GM21367 (cell line): ENCODE data around the gene MEDAG.
"Not testable (repeated sequence)": the region's sequence is repeated elsewhere in the genome, so short reads cannot be mapped to it uniquely, and the experiment has no call there.

Experiments
- ATAC-seq: cut with Tn5 transposase; IDR thresholded peaks from one replicate; pipeline ENCODE4 v1.9.1; 2021; ENCODE audit not compliant: unreplicated experiment

MEDAG gene

DNA sequence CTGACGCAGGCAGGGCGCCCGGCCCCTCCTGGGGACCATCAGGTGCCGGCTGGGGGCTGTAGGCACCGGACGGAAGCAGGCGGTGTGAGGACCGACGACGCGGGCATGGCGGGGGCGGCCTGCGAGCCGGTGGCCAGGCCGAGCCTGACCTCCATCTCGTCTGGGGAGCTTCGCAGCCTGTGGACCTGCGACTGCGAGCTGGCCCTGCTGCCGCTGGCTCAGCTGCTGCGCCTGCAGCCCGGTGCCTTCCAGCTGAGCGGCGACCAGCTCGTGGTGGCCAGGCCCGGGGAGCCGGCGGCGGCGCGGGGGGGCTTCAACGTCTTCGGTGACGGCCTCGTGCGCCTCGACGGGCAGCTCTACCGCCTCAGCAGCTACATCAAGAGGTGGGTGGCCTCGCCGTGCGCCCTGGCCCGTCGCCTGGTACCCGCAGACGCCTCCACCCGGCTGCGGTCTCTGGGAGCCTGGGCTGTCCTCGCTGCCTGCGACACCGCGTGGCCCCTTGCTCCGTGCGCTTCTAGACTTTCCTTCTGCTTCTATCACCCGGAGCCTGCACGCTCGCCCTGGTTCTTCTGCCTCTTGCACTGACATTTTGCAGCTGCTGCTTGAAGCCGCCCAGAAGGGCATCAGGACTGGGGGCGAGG is 460 bp downstream of the MEDAG start:
- no peak for ATAC-seq

GRCh38 chr13:30907121-30907861 is 1.2 kb downstream of the MEDAG start:
- no peak for ATAC-seq

DNA sequence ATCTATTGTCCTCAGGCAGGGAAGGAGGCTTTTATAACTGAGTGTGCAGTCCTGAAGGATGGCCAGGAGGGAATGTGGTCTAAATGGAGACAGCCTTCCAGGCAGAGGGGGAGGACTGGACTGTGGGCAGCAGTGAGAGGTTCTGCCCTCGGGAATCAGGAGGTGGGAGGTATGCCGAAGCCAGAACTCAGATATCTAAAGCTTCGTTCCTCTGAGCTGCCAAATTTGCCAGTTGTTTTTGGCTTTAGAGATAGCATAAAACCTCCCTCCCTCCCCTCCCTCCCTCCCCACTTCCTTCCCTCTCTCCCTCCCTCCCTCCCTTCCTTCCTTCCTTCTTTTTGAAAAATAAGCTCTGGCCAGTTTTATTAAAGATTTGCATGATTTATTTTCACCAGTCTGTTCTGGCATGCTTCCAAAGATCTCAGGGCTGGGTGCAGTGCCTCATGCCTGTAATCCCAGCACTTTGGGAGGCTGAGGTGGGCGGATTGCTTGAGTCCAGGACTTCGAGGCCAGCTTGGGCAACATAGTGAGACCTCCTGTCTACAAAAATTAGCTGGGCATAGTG is 2.4 kb downstream of the MEDAG start:
- no peak for ATAC-seq

DNA sequence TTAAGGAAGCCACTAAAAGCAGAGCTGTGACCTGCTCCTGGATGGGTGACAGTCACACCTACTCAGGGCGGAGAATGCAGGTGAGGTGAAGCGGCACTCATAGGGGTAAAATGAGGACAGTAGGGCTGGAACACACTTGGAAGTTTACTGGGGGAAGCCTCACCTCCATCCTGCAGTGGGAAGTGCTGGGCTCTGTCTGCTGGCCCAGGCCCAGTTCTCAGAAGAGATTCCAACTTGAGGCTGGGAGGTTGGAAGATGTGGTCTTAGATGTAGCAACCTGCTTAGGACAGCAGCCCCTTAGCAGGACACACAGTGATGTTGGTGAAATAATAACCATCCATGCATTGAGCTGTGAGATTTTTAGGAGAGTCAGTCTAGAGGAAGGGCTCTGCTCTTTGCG is 4.6 kb downstream of the MEDAG start:
- ATAC-seq = no peak

DNA sequence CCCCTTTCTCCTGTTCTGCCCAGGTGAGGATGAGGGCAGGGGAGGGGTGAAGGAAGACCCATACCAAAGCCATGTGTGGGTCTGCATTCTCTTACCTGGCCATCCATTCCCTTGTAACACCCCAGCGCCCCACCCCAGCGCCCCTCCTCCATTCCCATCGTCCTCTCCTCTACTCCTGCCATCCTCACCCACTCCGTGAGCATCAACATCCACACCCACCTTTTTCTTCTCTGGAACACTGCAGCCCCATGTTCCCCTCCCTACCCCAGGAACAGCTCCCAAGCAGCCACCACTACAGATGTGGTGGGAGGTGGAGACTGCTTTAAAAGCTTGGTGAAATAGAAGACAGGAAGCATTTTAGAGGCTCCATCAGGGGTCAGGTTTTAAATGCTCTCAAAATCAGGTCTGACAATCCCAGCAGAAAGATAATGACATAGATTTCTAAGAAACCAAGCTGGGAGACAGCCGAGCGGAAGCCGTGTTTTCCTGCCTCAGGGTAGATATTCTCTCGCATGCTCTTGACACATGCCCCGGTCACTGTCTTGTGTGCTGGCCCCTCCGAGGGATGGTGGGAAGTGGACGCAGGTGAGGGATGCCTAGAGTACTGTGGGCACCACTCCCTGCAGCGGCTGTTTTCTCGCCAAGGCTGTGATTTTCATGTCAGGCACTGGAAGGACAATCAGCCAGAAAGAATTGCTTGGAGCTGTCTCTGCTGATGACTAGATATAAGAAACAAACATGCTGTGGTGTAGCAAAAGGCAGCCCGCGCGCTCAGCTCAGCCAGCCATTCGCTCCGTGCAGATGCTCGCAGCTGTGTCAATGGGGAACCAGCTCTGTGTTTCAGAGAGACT is 9.8 kb downstream of the MEDAG start:
- no peak for ATAC-seq

- no peak for ATAC-seq
Observed at GRCh38 chr13:30916991-30917390, 10.9 kb downstream of the MEDAG start.

DNA sequence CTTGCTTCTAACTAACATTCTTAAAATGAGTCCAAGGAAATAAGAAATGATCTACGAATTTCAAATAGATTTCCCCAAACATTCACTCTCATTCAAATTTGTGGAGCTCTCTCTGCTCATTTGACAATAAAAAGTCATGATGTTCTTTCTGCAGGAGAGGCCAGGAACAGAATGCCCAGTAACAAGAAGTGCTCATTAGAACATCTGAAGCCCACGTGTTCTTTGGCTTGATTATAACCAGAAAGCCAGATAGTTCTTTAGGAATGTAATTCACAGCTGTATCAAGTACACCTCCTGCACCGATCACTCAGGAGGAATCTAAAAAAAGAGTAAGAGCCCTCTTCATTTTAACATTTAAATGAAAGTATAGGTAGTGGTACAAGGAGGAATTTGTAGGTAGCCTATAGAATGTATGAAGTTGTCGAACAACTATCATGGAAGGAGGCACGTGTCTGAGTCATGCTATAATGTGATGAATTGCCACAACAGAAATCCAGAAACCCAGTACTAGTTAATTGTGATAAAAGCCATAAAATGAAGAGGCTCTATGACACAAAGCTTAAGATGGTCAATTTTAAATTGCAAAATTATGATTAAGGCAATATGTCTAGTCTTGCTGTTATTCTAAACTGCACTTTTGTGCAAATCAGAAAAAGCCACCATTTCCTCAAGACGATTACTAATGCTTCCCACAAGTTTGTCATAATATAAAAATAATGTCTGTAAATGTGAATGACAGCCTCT is 12.8 kb downstream of the MEDAG start:
- no peak for ATAC-seq

DNA sequence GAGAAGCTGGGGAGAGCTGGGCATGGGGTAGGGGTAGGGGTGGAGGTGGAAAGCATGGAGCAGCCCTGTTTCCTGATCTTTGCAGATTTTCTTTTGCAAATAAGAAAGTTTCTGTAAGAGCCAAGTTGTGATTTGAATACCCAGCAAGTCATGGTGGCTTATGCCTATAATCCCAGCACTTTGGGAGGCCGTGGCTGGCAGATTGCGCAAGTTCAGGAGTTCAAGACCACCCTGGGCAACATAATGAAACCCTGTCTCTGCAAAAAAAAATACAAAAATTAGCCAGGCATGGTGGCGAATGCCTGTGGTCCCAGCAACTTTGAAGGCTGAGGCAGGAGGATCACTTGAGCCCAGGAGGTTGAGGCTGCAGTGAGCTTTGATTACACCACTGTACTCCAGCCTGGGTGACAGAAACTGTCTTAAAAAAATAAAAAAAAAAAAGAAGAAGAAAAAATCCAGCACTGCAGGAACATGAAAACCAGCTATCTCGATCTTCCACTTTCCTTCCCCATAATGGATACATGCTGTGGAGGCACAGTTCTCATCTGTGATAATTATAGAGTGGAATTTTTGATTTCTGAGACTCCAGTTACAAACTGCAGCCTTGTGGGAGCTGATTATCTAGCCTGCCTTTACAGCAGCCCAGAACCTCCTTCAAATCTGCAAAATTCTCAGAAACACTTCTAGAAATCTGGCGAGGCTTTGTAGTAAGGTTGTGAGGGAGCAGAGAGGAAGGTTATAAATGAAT is 14.3 kb downstream of the MEDAG start:
- ATAC-seq = no peak

- ATAC-seq = no peak
Observed at GRCh38 chr13:30923418-30923817, 17.3 kb downstream of the MEDAG start.

GRCh38 chr13:30924721-30925120 is 18.6 kb downstream of the MEDAG start:
- no peak for ATAC-seq

GRCh38 chr13:30925429-30925828 is 19.4 kb downstream of the MEDAG start:
- ATAC-seq = no peak

GRCh38 chr13:30926781-30927180 is 20.7 kb downstream of the MEDAG start:
- ATAC-seq = no peak

DNA sequence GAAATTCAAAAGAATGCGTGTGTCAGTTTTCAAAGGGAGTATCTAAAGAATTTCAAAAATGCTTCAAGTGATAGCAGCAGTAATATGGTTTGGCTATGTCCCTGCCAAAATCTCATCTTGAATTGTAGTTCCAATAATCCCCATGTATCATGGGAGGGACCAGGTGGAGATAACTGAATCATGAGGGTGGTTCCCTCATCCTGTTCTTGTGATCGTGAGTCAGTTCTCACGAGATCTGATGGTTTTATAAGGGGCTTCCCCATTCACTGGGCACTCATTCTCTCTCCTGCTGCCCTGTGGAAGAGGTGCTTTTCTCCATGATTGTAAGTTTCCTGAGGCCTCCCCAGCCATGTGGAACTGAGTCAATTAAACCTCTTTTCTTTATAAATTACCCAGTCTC is 21.1 kb downstream of the MEDAG start:
- ATAC-seq = not testable (repeated sequence)

- no peak for ATAC-seq
Observed at GRCh38 chr13:30927595-30927994, 21.5 kb downstream of the MEDAG start.

DNA sequence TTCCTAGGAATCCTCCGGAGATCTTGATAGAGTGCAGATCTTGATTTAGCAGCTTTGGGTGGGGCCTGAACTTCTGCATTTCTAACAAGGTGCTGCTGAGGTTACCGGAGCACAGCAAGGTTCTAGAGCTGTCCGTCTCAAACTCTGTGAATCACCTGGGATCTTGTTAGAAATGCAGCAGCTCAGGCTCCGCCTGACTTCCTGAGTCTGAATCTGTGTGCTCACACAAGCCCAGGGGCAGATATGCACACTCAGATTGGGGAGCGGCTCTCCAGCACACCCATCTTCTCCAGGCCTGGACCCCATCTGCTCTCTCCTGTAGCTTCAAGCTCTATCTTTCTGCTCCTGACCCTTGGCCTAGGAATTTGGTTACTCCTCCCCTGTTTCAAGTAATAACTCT is 22.9 kb downstream of the MEDAG start:
- no peak for ATAC-seq

DNA sequence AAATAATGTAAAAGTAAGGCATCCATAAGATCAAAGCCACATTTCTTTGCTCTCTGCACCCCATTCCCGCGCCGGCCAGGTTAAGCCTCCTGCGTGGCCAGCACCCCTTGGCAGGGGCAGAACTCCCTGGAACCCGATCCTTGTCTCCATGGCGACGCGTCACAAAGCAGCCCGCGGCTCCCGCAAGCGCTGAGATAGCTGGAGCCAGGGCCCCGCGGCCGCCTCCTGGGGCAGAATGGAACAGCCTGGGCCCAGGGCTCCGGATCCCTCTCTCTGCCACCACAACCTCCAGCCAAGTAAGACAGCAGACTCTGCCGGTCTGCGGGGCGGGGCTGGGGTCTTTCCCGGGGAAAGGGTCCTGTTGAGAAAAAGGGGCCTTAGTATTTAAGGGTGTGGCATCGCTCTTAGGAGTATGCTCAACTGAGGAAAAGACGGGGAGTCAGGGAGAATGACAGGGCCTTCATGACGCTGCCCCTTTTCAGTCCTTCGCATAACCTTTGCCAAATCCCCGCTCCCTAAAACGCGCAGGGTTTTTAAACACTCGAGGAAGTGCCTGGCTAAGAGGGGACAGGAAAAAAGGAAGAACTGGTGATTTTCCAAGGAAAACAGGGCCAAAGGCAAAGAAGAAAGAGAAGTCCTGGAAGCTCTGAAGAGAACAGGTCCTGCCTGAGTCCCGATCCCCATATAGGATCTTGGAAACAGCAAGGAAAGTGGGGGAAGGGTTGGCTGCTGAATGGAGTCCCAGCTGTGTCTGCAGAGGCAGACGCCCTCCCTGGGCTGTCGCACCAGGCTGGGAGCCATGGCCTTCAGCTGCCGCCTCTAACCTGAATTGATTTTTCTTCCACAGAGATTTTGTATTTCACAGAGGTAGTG is 26.6 kb downstream of the MEDAG start, which contains the start of gene TEX26:
TEX26 (plus strand) TSS at position 176 of the 873 bp plus-strand sequence; CDS start at position 236, 60 bp downstream.
- ATAC-seq = no peak

DNA sequence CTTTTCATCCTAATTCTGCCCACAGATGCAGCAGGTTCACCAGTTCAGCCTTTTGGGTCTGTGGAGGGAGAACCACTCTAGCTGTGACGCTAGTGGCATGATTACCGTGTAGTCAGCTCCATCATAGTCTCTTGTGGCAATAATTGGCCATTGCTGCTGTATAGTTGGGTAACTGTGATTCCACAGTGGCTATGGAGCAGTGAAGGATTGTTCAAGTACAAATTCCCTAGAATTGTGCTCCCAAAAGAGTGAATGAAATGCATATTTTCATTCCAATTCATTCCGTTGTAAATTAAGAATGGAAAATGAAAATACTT is 27.2 kb downstream of the MEDAG start:
- ATAC-seq = no peak

GRCh38 chr13:30934381-30934780 is 28.3 kb downstream of the MEDAG start:
- ATAC-seq = no peak

GRCh38 chr13:30934803-30935202 is 28.7 kb downstream of the MEDAG start:
- ATAC-seq = no peak
